GM18907 (cell line): Measurements from ENCODE around the gene GABARAP.

Experiments used
- ATAC-seq: cut with Tn5 transposase; IDR thresholded peaks from one replicate; pipeline ENCODE4 v1.9.1; 2021; ENCODE audit warnings: mild to moderate bottlenecking, moderate library complexity; ENCODE audit not compliant: unreplicated experiment

GABARAP gene

DNA sequence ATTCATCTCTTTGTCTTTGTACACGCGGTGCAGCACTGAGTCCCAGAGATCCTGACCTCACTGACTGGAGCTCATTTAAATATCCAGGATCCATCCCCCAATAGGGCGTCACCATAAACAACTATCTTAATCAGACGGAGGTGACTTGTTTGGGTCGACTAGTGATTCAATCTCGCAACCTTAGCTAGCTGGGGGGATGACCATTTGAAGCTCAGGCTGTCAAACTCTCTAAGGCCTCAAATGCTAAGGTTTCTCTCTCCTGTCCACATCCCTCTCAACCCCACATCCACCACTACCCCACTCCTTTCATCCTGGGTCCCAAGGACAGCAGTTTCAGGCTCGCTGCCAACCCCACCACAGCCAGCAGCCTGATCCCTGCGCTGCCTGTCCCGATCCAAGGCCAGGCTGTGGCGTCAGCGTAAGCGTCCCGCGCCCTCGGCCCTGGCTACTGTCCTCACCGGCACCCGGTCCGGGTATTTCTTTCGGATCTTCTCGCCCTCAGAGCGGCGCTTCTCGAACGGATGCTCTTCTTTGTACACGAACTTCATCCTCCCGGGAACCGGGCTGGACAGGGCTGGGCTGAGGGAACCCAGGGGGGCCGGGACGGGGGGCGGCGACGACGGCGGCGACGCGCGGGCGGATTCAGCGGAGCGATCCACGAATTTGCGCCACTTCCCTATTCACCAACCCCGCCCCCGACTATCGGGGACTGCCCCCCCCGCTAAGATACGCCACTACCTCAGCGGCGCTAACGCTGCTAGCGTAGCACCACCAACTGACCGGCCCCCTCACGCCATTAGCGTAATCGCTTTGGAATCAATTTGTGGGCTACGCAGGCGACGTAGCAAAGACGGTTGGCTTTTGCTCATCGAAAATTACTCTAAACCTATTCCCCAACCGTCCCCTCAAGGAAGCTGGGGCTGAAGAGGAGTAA lies at the start of gene GABARAP:
GABARAP (minus strand) TSS at position 667 of the 934 bp plus-strand sequence; CDS start at position 548, 119 bp downstream.
- peak; percentile 29 for ATAC-seq

- ATAC-seq = no peak
Measured at GRCh38 chr17:7290685-7291084, 48.4 kb upstream of the GABARAP start.

DNA sequence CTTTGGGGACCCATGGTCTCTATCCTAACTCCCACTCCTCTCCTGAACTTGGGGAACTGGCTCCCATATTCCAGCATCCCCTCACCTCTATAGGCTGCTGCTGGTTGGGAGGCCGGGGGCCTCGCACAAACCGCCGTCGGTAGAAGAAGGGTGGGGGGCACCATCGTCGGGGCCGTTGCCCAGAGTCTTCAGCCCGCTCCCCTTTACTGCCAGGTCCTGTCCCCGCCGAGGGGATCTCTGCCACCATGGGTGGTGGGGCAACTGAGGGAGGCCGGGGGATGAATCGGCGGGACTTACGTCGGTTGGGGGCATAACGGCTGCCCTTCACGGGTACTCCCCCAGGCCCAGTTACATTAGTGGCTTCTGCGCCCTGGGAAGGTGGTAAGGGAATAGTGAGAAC lies 47.9 kb upstream of the GABARAP start:
- no peak for ATAC-seq

DNA sequence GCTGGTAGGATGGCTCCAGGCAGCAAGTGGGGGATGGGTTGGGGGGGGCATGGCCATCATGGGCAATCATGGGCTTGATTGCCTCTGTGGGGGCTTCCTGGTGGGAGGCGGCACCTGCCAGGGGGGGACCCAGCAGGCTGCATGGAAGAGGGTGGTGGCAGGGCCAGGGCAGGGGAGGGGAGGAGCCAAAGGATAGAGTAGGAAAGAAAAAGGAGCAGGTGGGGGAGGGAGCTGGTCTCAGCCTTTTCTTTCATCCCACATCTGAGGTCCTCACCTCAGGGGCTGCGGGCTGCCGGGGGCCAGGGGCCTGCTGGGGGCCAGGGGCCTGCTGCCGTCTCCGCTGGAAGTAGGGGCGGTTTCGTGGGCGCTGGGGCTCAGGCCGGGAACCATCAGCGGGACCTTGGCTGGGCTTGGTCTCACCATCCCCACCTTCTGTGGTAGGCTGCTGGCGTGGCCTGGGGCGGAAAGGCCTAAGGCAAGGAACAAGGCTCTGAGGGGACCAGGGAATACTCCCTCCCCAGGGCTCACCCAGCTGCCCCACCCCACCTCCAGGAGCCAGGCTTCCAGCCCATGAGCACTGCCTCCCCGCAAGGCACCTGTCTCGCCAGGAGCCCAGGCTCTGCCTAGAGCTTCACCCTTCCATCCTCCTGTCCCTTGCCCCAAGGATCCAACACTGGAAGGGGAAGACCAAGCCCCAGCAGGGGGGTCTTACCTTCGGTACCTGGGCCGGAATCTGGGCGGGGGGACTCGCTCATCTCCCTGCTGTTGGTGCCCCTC lies 47.2 kb upstream of the GABARAP start:
- no peak for ATAC-seq

GRCh38 chr17:7285679-7286078 lies 43.4 kb upstream of the GABARAP start:
- ATAC-seq = no peak

- no peak for ATAC-seq
Measured at GRCh38 chr17:7284911-7285310, 42.7 kb upstream of the GABARAP start.

DNA sequence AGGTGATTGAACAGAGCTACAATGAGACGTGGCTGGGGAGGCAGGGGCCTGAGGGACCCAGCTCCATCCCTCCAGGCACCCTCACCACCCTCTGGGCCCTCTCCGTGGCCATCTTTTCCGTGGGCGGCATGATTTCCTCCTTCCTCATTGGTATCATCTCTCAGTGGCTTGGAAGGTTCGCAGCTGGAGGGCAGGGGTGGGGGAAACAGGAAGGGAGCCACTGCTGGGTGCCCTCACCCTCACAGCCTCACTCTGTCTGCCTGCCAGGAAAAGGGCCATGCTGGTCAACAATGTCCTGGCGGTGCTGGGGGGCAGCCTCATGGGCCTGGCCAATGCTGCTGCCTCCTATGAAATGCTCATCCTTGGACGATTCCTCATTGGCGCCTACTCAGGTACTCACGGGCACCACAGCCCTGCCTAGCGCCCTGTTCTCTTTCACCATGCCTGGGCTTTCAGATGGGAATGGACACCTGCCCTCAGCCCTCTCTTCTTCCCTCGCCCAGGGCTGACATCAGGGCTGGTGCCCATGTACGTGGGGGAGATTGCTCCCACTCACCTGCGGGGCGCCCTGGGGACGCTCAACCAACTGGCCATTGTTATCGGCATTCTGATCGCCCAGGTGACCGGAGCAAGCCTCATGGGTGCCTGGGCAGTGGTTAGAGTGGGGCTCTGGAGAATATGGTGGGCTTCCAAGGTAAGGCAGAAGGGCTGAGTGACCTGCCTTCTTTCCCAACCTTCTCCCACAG lies 41.4 kb upstream of the GABARAP start:
- no peak for ATAC-seq

GRCh38 chr17:7282752-7283321 lies 40.6 kb upstream of the GABARAP start:
- ATAC-seq = no peak

GRCh38 chr17:7281953-7282751 lies 39.9 kb upstream of the GABARAP start:
- no peak for ATAC-seq

DNA sequence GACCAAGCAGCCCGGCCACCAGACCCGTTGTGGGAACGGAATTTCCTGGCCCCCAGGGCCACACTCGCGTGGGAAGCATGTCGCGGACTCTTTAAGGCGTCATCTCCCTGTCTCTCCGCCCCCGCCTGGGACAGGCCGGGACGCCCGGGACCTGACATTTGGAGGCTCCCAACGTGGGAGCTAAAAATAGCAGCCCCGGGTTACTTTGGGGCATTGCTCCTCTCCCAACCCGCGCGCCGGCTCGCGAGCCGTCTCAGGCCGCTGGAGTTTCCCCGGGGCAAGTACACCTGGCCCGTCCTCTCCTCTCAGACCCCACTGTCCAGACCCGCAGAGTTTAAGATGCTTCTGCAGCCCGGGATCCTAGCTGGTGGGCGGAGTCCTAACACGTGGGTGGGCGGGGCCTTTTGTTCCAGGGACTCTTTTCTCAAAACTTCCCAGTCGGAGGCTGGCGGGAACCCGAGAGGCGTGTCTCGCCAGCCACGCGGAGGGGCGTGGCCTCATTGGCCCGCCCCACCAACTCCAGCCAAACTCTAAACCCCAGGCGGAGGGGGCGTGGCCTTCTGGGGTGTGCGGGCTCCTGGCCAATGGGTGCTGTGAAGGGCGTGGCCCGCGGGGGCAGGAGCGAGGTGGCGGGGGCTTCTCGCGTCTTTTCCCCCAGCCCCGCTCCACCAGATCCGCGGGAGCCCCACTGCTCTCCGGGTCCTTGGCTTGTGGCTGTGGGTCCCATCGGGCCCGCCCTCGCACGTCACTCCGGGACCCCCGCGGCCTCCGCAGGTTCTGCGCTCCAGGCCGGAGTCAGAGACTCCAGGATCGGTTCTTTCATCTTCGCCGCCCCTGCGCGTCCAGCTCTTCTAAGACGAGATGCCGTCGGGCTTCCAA lies 39.1 kb upstream of the GABARAP start, which contains the start of gene SLC2A4:
SLC2A4 (plus strand) TSS at position 645 of the 879 bp plus-strand sequence; CDS start at position 862, 217 bp downstream.
- ATAC-seq = peak; percentile 54

GRCh38 chr17:7280519-7281073 lies 38.3 kb upstream of the GABARAP start:
- ATAC-seq = peak; percentile 61

- no peak for ATAC-seq
Measured at GRCh38 chr17:7279448-7279847, 37.2 kb upstream of the GABARAP start.

GRCh38 chr17:7266784-7267183 lies 24.5 kb upstream of the GABARAP start:
- no peak for ATAC-seq

DNA sequence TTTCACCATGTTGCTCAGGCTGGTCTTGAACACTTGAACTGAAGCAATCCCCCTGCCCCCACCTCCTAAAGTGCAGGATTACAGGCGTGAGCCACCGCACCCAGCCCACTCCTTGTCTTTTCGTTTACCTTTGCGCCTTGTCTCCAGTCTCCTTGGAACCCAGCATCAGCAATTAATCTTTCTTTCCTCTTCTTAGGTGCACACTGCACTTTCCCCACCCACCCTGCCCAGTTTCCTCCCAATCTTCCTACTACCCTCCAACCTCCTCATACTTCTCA lies 21.5 kb upstream of the GABARAP start:
- ATAC-seq = no peak

DNA sequence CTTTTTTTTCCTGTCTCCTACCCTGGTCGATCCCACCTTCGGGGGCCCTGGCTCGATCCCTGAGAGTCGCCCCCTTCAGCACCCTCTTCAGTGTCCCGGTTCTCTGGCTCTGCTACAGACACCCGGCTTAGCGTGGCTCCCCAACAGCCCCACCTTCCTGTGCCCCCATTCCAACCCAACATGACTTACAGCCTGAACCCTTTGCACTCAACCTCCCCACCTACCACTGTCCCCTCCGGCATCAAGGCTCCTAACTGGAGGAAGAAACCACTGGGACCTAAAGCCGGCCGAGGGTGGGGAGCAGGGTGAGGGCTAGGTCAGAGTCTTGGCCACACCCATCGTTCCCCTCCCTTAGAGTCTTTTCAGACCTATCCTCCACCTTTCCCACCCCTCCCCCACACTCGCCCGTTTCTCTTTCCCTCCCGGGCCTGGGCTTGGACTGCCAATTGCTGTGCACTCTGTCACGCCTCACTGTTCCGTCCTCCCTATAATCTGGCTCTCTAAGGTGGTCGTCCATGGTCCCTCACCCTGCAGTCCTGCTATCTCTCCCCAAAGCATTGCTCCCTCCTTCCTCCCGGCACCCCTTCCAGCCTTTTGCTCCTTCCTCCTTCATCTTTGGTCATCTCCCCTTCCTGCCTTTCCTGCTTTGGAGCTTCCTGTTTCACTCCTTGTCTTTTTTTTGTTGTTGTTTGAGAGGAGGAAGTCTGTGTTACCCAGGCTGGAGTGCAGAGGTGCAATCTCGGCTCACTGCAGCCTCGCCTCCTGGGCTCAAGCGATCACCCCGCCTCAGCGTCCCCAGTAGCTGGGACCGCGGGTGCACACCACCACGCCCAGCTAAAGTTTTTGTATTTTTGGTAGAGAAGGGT lies 20.9 kb upstream of the GABARAP start:
- no peak for ATAC-seq

DNA sequence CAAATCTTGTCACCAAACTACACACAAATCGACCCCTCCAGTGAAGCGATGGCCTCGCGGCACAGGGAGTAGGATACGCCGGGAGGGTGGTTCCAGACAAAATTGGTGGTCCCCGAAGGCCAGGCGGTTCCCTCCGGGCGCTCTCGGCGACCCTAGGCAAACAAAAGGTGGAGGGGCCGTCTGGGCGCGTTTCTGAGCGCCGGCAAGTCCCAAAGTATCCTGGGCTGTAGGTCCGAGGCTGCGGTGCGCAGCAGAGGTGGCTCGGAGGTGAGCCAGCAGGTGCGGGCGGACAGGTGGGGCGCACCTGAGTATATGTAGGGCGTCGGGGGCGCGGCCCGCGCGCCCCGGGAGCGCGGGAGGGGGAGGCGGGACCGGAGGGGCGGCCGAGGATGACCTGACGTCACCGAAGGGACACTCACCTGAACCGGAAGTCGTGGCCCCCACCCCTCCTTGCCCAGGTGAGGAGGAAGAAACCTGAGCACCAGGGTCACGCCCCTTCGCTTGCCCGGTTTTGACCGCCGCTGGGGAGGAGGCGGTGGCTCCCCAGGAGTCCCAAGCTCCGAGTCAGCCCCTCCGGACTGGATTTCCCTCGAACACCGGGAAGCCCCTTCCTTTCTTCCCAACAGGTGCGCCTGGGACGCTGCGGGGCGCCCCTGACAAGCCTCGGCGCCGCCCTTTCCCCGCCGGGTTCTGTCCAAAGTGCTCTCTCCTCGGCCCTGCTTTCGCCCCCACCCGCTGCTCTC lies 20.1 kb upstream of the GABARAP start, which contains the start of gene CLDN7:
CLDN7 (minus strand) TSS at position 287 of the 743 bp plus-strand sequence. CDS start 435 bp downstream, outside the sequence.
- ATAC-seq = no peak
